GM12872 (cell line): ENCODE data around the gene ECD.

Experiments
- TF ChIP-seq, protein P1 (sequence below): IDR thresholded peaks from 3 replicates; pipeline ENCODE4 v1.5.1; 2011; ENCODE audit warnings: low read depth, mild to moderate bottlenecking, low read length, moderate library complexity; ENCODE audit not compliant: insufficient read depth

Gene ECD

DNA sequence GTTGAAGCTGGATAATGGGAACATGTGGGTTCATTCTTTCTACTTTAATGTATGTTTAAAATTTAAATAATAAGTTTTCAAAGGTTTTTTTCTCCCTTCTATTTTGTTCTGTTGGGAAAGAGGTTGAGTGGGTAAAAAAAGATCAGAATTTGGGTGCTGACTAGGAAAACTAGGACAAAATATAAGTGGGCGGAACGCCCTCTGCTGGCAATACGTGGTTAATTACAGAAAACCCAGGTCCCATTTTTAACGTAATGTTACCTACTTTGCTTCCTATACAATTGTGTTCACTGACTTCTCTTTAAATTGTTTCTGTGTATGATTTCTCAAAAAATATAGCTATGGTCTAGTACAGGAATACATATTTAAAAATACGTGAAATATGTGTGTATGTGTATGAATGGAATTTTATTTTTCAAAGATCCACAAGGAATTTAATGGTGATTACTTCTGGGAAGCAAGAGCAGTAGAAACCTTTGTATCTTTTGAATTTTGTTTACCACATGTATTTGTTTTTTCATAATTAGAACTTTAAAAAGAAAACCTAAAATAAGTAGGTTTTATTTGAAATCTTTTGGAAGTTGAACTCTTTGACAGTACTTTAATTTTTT lies 8.7 kb downstream of the ECD start:
- TF ChIP-seq, protein P1, sequence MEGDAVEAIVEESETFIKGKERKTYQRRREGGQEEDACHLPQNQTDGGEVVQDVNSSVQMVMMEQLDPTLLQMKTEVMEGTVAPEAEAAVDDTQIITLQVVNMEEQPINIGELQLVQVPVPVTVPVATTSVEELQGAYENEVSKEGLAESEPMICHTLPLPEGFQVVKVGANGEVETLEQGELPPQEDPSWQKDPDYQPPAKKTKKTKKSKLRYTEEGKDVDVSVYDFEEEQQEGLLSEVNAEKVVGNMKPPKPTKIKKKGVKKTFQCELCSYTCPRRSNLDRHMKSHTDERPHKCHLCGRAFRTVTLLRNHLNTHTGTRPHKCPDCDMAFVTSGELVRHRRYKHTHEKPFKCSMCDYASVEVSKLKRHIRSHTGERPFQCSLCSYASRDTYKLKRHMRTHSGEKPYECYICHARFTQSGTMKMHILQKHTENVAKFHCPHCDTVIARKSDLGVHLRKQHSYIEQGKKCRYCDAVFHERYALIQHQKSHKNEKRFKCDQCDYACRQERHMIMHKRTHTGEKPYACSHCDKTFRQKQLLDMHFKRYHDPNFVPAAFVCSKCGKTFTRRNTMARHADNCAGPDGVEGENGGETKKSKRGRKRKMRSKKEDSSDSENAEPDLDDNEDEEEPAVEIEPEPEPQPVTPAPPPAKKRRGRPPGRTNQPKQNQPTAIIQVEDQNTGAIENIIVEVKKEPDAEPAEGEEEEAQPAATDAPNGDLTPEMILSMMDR: peak; percentile 69

DNA sequence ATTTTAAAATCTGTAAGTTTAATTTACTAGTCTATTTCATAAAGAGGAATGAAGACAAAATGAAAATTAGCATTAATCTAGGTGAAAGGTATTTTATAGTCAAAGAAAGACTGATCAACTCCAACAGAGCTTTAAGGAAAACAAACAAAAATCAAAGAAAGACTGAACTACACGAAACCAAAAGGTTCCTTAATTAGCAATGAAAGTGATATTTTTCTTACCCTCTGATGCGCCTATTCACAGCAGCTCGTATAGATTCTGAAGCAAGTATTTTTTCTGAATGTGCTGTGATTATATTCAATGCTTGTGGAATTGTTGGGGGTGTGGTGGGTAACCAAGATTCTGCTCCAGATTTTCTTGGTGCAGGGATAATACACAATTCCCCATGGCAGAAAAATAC lies 11.8 kb downstream of the ECD start:
- TF ChIP-seq, protein P1: no peak

DNA sequence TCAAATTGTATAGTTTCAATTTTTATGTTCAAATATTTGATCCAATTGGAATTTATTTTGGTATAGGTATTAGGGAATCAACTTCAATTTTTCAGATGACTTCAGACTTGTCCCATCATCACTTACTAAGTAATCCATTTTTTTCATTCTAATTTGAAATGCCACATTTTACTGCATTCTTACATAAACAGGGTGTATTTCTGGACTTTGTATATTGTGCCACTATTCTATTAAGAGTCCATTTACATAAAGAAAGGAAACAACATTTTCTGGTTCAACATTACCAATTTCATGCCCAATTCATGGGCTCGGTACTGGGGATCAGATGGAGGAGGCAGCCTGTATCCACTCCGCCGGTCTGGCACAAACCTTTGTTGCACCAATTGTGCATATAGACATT lies 15.8 kb downstream of the ECD start:
- TF ChIP-seq, protein P1: no peak

DNA sequence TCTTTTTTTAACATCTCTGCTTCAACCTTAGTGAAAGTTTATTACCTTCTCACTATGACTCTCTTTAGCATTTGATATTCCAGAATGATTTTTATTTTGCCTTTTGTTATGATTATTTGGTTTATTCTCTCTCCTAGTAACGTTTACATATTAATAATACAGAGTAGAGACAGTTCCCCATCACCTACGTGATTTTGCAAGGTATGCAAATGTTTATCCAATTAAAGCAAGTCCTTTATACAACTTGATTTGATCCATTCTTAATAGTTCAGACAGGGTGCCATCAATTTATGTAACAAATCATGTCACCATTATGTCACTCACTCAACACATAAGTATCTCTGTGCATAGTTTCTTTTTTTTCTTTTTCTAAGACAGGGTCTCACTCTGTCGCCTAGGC lies 26.2 kb downstream of the ECD start:
- TF ChIP-seq, protein P1: no peak

DNA sequence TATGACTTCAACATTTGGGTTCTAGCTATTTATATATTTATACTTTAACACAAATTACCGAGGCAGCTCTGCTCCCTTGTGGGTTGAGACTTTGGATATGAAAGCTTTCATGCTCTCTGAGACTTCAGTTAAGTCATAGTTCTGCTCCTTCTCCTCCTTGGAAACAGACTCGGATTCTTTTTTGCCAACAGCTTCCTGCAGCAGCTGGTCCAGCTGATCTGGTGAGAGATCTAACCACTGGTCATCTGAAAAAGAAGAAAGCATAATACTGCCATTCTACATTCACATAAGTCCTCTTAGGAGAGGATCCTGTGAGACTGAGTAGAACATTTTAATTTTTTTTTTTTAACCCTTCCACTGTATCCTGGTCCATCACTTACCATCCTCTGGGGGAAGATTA lies 28.6 kb downstream of the ECD start:
- TF ChIP-seq, protein P1: no peak

DNA sequence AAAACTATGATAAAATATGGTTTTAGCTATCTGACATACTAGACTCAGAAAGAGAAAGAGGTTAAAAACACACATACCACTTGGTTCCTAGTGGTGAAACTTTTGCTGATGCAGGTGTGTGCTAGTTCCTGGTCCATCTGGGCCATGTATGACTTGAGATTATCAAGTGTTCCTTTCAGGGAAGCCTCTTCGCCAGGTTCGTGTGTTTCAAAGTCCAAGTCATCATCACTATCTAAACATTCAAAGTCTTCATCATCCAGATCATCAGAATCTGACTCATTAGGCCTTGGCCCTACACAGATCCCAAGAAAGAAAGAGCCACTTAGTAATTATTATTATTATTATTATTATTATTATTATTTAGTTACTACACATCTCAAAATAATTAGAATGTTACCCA lies 31.2 kb downstream of the ECD start:
- TF ChIP-seq, protein P1: no peak

DNA sequence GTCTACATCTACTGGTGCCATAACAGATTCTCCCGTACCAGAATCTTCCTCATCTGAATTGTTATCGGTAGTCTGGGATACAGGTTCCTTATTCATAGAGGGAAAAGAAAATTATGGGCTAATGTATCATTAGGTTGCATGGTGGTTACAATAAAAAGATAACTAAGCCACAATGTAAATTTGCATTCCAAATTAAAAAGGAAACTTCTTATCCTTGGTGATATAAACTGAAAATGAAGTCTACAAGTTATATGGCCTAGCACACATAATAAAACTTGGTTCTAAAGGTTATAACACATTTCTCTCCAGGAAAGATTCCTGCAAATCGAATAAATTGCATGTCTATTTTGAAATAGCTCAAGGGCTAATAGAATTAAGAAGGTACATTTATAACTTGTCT lies 33.1 kb downstream of the ECD start:
- TF ChIP-seq, protein P1: no peak
